HG03378 (cell line): ENCODE results near the gene CTXN1.

Experiments
- ATAC-seq: cut with Tn5 transposase; IDR thresholded peaks from one replicate; pipeline ENCODE4 v1.9.1; 2021; ENCODE audit warnings: mild to moderate bottlenecking, moderate library complexity; ENCODE audit not compliant: unreplicated experiment

CTXN1 gene

GRCh38 chr19:7879111-7879807, 46.7 kb downstream of the CTXN1 start:
- ATAC-seq: no peak

DNA sequence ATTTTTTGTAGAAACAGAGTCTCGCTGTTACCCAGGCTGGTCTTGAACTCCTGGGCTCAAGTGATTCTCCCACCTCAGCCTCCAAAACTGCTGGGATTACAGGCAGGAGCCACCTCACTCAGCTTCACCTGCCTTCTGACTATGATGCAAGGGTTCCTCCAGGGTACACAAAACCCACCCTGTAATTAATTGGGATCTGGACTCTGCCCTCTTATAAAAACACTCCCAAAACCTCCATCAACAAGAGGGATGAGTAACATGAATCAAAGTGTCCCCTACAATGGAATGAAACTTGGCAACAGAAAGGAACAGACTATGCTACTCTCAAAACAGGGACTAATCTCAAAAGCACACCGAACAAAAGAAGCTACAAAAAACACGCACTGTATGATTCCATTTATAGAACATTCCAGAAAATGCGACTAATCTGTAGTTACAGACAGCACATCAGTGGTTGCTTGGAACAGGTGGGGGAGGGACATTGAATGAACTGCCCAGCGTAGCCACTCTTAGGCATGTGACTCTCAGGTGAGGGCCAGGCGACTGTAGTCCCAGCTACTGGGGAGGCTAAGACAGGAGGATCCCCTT, 48.6 kb downstream of the CTXN1 start:
- no peak for ATAC-seq

- ATAC-seq: no peak
Observed at GRCh38 chr19:7874897-7875273, 51.0 kb downstream of the CTXN1 start.
